NB4 (cell line): Measurements from ENCODE around the gene KLHL33.

Source experiments
- DNase-seq: peaks from one replicate; pipeline ENCODE4 v3.0.0; 2010; ENCODE audit warnings: low read depth
- H3K4me3 ChIP-seq: one replicate; pipeline ENCODE4 v1.5.1; 2011; ENCODE audit warnings: mild to moderate bottlenecking, low read depth, low read length, moderate library complexity
- MYC ChIP-seq: IDR thresholded peaks from 2 replicates; pipeline ENCODE4 v1.6.1; 2011; ENCODE audit warnings: low read depth, low read length
- POLR2A ChIP-seq: IDR thresholded peaks from 2 replicates; pipeline ENCODE4 v1.6.1; 2011; ENCODE audit warnings: mild to moderate bottlenecking; ENCODE audit not compliant: insufficient read length; ENCODE audit errors: extremely low read depth
- TF ChIP-seq, protein P1 (sequence below): IDR thresholded peaks from 2 replicates; pipeline ENCODE4 v1.6.1; 2011; ENCODE audit warnings: low read depth, low read length
- TF ChIP-seq, protein P2 (sequence below): IDR thresholded peaks from one replicate; pipeline ENCODE4 v1.5.1; 2012; ENCODE audit warnings: low read depth, low read length

The KLHL33 gene

DNA sequence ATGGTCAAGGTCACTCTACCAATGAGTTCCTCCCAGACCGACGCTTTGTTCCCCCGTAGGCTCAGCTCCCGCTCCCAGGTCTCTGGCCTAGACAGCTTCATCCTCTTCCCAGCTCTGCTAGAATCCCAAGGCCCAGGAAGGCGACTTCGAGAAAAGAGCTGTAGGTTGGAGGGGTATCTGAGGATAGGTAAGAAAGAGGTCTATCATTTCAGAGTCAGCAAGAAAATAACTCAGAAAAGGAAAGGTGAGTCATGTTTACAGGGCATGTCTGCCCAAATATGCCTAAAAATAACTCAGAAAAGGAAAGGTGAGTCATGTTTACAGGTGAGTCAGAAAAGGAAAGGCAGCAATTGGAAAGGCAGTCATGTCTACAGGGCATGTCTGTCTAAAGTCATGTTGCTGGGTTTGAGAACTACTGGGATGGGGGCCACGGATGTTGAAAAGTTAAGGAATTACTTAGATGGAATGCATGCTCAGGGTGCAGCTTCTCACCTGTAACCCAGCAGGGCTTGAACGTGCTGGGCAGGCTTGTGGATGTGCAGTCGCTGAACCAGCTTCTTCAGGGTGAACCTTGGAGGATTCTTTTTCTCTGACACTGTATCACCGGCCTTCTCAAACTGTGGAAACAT lies 34.9 kb downstream of the KLHL33 start:
- TF ChIP-seq, protein P1, sequence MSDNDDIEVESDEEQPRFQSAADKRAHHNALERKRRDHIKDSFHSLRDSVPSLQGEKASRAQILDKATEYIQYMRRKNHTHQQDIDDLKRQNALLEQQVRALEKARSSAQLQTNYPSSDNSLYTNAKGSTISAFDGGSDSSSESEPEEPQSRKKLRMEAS = no peak
- TF ChIP-seq MYC = no peak
- TF ChIP-seq, protein P2, sequence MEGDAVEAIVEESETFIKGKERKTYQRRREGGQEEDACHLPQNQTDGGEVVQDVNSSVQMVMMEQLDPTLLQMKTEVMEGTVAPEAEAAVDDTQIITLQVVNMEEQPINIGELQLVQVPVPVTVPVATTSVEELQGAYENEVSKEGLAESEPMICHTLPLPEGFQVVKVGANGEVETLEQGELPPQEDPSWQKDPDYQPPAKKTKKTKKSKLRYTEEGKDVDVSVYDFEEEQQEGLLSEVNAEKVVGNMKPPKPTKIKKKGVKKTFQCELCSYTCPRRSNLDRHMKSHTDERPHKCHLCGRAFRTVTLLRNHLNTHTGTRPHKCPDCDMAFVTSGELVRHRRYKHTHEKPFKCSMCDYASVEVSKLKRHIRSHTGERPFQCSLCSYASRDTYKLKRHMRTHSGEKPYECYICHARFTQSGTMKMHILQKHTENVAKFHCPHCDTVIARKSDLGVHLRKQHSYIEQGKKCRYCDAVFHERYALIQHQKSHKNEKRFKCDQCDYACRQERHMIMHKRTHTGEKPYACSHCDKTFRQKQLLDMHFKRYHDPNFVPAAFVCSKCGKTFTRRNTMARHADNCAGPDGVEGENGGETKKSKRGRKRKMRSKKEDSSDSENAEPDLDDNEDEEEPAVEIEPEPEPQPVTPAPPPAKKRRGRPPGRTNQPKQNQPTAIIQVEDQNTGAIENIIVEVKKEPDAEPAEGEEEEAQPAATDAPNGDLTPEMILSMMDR = no peak
- TF ChIP-seq POLR2A = no peak
- no peak for DNase-seq
- no peak overlapping the region for H3K4me3 ChIP-seq

DNA sequence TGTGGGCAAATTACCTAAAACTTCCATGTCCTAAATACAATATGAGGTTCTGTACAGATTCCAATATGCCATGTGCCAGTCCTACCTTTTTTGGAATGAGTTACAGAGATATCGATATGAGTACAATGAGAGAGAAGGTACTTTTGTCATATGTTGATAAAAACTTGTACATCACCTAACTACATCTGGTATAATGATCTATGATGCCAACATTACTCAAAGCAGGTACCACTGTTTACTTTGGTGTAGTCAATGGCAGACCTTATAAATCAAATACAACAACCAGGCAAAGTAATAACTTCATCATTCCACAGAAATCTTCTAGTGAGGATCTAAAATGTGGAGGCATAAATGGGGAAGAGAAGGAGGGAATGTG lies 35.4 kb downstream of the KLHL33 start:
- DNase-seq = no peak
- TF ChIP-seq, protein P1 = no peak
- TF ChIP-seq POLR2A = no peak
- no peak overlapping the region for H3K4me3 ChIP-seq

DNA sequence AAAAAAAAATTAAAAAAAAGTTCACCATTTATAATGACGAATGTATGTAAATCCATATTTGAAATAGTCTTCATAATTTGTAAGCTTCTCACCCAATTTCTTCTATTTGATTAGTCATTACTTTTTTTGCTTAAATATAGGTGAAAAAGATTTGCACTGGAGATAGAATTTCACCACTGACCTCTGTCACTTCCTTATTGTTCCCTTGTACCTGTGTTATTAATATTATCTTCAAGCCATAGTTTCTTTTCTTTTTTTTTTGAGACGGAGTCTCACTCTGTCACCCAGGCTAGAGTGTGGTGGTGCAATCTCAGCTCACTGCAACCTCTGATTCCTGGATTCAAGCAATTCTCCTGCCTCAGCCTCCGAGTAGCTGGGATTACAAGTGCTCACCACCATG lies 38.5 kb downstream of the KLHL33 start:
- no peak overlapping the region for H3K4me3 ChIP-seq
- TF ChIP-seq, protein P2 = no peak
- no peak for TF ChIP-seq POLR2A
- TF ChIP-seq MYC = no peak
- TF ChIP-seq, protein P1 = no peak
- no peak for DNase-seq

DNA sequence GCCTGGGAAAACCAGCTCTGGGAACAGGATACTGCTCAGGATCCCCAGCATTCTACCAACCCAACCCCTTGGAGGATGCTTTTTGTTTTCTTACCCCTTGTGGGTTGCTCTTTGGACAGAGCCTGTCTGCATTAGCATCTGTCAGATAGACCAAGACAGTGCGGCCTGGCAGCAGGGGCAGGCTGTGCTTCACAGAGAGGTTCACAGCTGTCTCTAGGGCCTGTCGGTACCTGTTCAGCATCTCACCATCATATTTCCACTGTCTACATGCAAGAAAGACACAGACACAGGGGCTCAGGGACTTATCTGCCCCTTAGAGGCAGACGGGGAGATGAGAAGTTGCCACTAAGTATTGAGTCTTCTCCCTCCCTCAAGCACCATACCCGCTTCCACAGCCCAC lies 44.5 kb downstream of the KLHL33 start:
- H3K4me3 ChIP-seq = no peak overlapping the region
- DNase-seq = no peak
- TF ChIP-seq POLR2A (no peak), MYC (no peak)
- TF ChIP-seq, protein P2 = no peak
- TF ChIP-seq, protein P1 = no peak

DNA sequence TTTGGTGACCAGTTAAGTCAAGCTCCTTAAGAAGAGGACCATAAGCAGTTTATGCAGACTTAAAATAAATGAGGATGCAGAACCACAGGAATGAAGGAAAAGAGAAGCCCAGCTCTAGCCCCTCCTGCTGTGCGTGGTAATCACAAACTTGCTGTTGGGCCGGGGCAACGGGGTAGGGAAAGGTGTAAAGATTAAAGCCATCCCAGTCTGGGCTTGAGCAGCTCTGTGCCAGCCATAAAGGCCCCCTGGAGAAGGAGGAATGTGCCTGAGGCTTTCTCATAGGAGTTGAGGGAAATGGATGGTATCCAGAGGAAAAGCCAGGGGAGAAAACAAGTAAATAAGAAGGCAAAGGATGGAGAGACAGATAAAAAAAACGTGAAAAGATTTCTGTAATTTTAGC lies 47.8 kb downstream of the KLHL33 start:
- no peak overlapping the region for H3K4me3 ChIP-seq
- DNase-seq = no peak
- TF ChIP-seq MYC (no peak), POLR2A (no peak)
- TF ChIP-seq, protein P1 = no peak
- TF ChIP-seq, protein P2 = no peak

DNA sequence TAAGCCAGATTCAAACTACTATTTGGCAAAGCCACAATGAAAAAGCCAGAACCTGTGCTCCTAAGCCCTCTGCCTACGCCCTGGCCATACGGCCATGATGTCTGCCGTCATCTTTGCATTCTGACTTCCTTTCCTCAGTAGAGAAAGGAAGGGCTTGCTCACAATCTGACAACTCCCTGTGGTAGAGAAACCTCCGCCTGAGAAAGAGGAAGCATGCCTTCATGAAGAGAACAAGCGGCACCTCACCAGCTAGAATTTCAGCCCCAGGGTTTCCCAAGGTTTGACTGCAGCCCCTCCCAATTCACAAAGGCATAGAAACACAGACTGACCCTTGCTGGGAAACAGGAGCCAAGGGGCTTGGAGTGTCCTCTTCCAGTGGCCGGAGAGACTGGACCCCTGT lies 48.4 kb downstream of the KLHL33 start:
- H3K4me3 ChIP-seq = no peak overlapping the region
- DNase-seq = peak; percentile 57
- TF ChIP-seq, protein P1 = peak; percentile 19; the same call in 1 of the 2 replicates
- TF ChIP-seq POLR2A = no peak
- TF ChIP-seq, protein P2 = no peak
- TF ChIP-seq MYC = no peak
